ENCODE data around the gene SPATS2.

SPATS2 gene

GRCh38 chr12:49537231-49537751 lies 170.0 kb downstream of the SPATS2 start:
- in situ Hi-C loops (cut with MboI; ENCODE audit: low sequenced_read_pairs) = no loop called here

GRCh38 chr12:49537752-49538509 lies 170.7 kb downstream of the SPATS2 start:
- in situ Hi-C loops (cut with MboI; ENCODE audit: low sequenced_read_pairs) = no loop called here

- in situ Hi-C loops (cut with MboI; ENCODE audit: low sequenced_read_pairs) = no loop called here
These were observed 171.5 kb downstream of the SPATS2 start, which contains the start of gene KCNH3 for GRCh38 chr12:49538510-49539403. TSS of gene KCNH3 (plus strand) at chr12:49539030. CDS start at chr12:49539417, 387 bp downstream.

- in situ Hi-C loops (cut with MboI; ENCODE audit: low sequenced_read_pairs) = no loop called here
These were observed 172.4 kb downstream of the SPATS2 start for GRCh38 chr12:49539406-49540228.

- in situ Hi-C loops (cut with MboI; ENCODE audit: low sequenced_read_pairs) = no loop called here
These were observed 173.2 kb downstream of the SPATS2 start for GRCh38 chr12:49540229-49541139.

- in situ Hi-C loops (cut with MboI; ENCODE audit: low sequenced_read_pairs) = no loop called here
These were observed 174.0 kb downstream of the SPATS2 start for GRCh38 chr12:49541140-49541861.

GRCh38 chr12:49541911-49542505 lies 174.7 kb downstream of the SPATS2 start:
- in situ Hi-C loops (cut with MboI; ENCODE audit: low sequenced_read_pairs) = no loop called here

- in situ Hi-C loops (cut with MboI; ENCODE audit: low sequenced_read_pairs) = no loop called here
These were observed 175.4 kb downstream of the SPATS2 start for GRCh38 chr12:49542592-49543160.

- in situ Hi-C loops (cut with MboI; ENCODE audit: low sequenced_read_pairs) = no loop called here
These were observed 176.1 kb downstream of the SPATS2 start for GRCh38 chr12:49543221-49543913.

GRCh38 chr12:49543914-49544815 lies 176.9 kb downstream of the SPATS2 start:
- in situ Hi-C loops (cut with MboI; ENCODE audit: low sequenced_read_pairs) = no loop called here

- in situ Hi-C loops (cut with MboI; ENCODE audit: low sequenced_read_pairs) = no loop called here
These were observed 178.6 kb downstream of the SPATS2 start for GRCh38 chr12:49545815-49546214.

- in situ Hi-C loops (cut with MboI; ENCODE audit: low sequenced_read_pairs) = no loop called here
These were observed 179.2 kb downstream of the SPATS2 start for GRCh38 chr12:49546481-49546880.

- in situ Hi-C loops (cut with MboI; ENCODE audit: low sequenced_read_pairs) = no loop called here
These were observed 179.9 kb downstream of the SPATS2 start for GRCh38 chr12:49547090-49547690.

- in situ Hi-C loops (cut with MboI; ENCODE audit: low sequenced_read_pairs) = no loop called here
These were observed 181.2 kb downstream of the SPATS2 start for GRCh38 chr12:49548481-49548821.

GRCh38 chr12:49548822-49549648 lies 181.8 kb downstream of the SPATS2 start:
- in situ Hi-C loops (cut with MboI; ENCODE audit: low sequenced_read_pairs) = no loop called here
